GM13976 (cell line): ENCODE data around the gene VPS37C.

Source experiments
- DNase-seq: peaks from one replicate; pipeline ENCODE4 v3.0.0; 2012; ENCODE audit warnings: low spot score
- in situ Hi-C: fragments of 300-500 bp; cut with MboI; formaldehyde crosslinking; loops from one replicate; pipeline ENCODE4 v1.12.0; 2022; ENCODE audit warnings: low sequenced_read_pairs, mixed read lengths, inconsistent platforms; ENCODE audit not compliant: unreplicated experiment
- TF ChIP-seq, protein P1 (sequence below): IDR thresholded peaks from 2 replicates; pipeline ENCODE4 v1.5.1; 2012; ENCODE audit warnings: borderline replicate concordance, mild to moderate bottlenecking; ENCODE audit not compliant: insufficient read depth; ENCODE audit errors: extremely low read depth, missing control alignments, control extremely low read depth

Gene VPS37C

GRCh38 chr11:61116426-61117167, 44.6 kb downstream of the VPS37C start:
- in situ Hi-C loops = no loop called here
- TF ChIP-seq, protein P1, sequence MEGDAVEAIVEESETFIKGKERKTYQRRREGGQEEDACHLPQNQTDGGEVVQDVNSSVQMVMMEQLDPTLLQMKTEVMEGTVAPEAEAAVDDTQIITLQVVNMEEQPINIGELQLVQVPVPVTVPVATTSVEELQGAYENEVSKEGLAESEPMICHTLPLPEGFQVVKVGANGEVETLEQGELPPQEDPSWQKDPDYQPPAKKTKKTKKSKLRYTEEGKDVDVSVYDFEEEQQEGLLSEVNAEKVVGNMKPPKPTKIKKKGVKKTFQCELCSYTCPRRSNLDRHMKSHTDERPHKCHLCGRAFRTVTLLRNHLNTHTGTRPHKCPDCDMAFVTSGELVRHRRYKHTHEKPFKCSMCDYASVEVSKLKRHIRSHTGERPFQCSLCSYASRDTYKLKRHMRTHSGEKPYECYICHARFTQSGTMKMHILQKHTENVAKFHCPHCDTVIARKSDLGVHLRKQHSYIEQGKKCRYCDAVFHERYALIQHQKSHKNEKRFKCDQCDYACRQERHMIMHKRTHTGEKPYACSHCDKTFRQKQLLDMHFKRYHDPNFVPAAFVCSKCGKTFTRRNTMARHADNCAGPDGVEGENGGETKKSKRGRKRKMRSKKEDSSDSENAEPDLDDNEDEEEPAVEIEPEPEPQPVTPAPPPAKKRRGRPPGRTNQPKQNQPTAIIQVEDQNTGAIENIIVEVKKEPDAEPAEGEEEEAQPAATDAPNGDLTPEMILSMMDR = no peak
- no peak for DNase-seq

GRCh38 chr11:61115498-61116224, 45.6 kb downstream of the VPS37C start:
- TF ChIP-seq, protein P1 = no peak
- DNase-seq = no peak
- in situ Hi-C loops = no loop called here

GRCh38 chr11:61114913-61115312, 46.3 kb downstream of the VPS37C start:
- TF ChIP-seq, protein P1 = no peak
- in situ Hi-C loops = no loop called here
- no peak for DNase-seq

- TF ChIP-seq, protein P1 = no peak
- in situ Hi-C loops = no loop called here
- DNase-seq = no peak
Measured at GRCh38 chr11:61113201-61113600, 48.0 kb downstream of the VPS37C start.

DNA sequence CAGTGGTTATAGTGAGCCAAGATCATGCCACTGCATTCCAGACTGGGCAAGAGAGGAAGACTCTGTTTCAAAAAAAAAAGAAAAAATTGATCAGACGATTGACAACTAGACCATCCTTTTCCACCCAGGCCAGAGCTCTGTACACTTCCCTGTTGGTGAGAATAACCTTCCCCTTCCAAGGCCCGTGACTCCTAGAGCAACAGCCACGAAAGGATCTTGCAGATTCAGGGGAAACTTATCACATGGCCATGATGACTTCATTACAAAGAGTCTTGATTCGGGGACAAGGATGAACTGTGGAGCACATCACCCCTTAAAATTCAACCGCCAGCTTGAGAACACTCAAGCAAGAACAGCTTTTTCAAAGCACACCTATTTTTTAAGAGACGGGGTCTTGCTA, 48.7 kb downstream of the VPS37C start:
- DNase-seq = no peak
- in situ Hi-C loops = no loop called here

GRCh38 chr11:61111786-61112517, 49.3 kb downstream of the VPS37C start:
- TF ChIP-seq, protein P1 = no peak
- DNase-seq = no peak
- in situ Hi-C loops = no loop called here

More for the DNA sequence above, 48.7 kb downstream of the VPS37C start:
- TF ChIP-seq, protein P1 = no peak
